Skin epidermis (tissue), 12 donors: Measurements from ENCODE around the gene EEF2K.
"Not testable (repeated sequence)": the region's sequence is repeated elsewhere in the genome, so short reads cannot be mapped to it uniquely, and the experiment has no call there.

Experiments used
- H3K27ac ChIP-seq, 21 experiments: fragments of 200-600 bp; sonication (generic) in 11 of 21; one replicate each; pipeline ENCODE4 v1.5.0; 2020; ENCODE audit warnings: mild to moderate bottlenecking in 3 of 21, inconsistent platforms in 2 of 21, moderate library complexity in 2 of 21
- H3K4me3 ChIP-seq, 7 experiments: fragments of 200-600 bp; sonication (generic) in 2 of 7; one replicate each; pipeline ENCODE4 v1.5.0; 2020; ENCODE audit warnings: inconsistent platforms in 2 of 7, mild to moderate bottlenecking in 2 of 7, moderate library complexity in 1 of 7

EEF2K gene

DNA sequence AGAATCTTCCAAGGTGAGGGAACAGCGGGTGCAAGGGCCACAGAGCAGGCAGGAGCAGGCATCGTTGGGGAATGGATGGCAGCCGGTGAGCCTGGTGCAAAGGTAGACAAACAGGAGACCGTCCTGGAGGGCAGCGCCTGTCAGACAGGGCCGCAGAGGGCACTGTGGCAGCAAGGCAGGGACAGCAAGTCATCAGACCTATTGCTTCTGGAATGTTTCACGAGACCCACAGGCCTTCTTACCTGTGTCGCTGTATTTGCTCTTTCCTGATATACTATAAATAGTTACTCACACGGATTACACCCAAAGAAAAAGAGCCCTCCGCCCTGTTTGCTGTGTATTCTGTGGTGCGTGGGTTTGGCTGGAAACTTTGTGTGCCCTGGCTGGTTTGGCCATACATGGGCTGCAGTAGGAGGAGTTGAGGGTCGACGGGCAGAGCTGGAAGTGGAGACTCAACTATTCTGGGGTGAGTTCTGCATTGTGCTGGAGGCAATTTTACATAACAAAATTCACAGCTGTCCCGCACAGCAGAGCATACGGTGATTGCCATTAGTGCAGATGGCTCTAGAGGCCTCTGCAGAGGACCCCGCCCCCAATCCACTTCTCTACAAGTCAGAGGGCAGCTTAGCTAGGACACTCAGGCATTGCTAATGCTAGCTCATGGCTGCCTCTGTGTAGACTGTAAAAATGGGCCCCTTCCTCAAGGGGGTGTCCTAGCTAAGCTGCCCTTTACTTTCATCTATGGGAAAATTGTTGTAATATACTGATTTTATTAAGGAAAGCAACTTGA lies 72.6 kb downstream of the EEF2K start:
- Histone ChIP-seq H3K4me3 (no peak overlapping the region), H3K27ac (no peak overlapping the region)

DNA sequence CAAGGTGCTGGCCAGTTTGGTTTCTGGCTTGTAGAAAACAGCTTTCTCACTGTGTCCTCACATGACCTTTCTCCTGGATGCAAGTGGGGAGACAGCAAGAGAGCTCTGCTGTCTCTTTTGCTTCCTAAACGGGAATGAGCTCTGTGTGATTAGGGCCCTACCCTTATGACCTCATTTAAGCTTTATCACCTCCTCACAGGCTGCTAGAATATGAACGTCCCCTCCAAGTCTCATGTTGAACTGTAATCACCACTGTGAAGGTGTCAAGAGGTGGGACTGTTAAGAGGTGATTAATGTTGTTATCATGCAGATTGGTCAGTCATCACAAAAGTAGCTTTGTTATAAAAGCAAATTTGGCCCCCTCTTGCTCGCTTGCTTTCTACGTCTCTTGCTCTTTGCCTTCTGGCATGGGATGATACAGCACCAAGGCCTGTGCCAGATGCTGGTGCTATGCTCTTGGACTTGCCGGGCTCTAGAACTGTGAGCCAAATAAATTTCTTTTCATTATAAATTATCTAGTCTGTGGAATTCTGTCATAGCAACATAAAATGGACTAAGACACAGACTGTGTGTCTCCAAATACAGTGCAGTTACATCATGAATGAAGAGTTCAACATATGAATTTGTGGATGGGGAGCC lies 76.3 kb downstream of the EEF2K start:
- Histone ChIP-seq H3K27ac (no peak overlapping the region), H3K4me3 (no peak overlapping the region)

DNA sequence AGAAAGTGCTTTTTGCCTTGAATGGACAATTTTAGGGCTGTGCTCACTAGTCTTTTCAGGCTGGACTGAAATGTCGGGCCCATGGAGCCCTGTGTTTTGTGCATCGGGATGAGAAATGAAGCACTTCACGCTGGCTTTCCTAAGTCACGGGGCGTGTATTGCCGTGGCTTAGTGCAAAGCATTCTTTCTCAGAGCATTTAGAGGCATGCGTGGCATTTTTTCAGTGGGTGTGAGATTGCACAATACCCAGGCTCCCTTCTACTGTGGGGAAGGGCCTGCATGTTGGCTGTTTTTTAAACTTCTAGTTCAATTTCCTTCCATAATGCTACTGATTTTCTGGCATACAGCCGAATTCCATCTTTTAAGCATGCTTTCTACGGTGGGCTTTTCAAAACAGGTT lies 78.6 kb downstream of the EEF2K start:
- Histone ChIP-seq H3K27ac (no peak overlapping the region), H3K4me3 (no peak overlapping the region)

DNA sequence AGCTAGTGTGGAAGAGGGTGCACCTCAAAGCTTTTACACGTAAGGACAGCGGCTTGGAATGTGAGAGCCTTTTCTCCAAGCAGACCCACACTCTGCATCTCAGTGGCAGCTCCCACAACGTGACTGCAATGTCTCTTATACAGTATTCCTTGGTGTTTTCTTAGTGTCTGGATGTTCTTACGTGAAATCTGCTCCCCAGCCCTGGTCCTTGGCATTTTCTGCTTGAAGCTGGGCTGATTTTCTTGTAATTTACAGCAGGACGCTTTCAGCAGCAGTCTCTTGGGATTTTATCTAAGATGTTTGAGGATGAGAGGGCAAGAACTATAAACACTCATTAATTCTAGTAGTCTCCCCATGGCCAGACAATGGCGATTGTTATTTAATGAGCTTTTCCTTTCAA lies 79.0 kb downstream of the EEF2K start:
- H3K4me3 ChIP-seq, result no peak overlapping the region
- H3K27ac ChIP-seq, result no peak overlapping the region

DNA sequence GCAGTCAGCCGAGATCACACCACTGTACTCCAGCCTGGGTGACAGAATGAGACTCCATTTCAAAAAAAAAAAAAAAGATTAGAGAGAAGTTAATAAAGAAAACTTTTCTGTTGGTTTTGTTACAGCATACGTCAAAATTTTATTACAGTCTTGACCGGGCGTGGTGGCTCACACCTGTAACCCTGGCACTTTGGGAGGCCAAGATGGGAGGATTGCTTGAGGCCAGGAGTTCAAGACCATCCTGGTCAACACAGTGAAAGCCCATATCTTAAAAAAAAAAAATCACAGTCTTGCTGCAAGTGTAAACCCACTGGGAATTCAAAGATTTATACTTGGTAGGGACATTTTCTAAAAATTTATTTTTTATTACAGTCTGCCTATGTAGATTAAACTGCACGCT lies 84.9 kb downstream of the EEF2K start:
- H3K4me3 ChIP-seq, result no peak overlapping the region
- H3K27ac ChIP-seq, result no peak overlapping the region

DNA sequence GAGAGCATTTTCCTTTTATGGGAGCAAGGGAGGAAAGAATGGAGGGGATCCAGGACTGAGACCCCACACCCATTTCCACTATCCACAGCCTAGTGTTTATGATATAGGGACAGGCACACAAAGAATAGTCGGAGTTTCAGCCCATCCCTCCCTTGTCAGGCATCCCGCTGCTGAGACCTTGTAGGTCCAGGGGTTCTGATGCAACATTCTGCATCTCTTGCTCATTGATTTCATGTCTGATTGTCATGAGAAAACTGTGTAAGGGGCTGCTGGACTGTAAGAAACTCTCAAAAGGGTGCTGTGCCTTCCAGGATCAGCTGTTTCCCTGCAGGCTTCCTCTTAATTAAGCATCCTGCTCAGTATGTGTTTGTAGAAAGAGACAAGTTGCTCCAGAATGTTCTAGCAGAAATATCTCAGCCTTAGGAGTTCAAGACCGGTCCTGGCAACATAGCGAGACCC lies 85.8 kb downstream of the EEF2K start:
- Histone ChIP-seq H3K27ac (no peak overlapping the region), H3K4me3 (no peak overlapping the region)

DNA sequence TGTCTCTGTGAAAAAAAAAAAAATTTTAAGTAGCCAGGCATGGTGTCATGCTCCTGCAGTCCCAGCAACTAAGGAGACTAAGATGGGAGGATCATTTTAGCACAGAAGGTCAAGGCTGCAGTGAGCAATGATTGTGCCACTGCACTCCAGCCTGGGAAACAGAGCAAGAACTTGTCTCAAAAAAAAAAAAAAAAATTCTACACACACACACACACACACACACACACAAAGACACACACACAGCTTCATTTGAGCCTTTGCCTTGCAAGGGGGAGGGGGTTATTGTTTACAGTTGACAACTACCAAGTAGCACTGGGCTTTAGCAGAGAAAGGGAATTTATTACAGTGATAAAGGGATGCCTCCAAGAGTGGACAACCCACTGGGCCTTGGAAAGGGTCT lies 86.2 kb downstream of the EEF2K start:
- Histone ChIP-seq H3K27ac (no peak overlapping the region), H3K4me3 (no peak overlapping the region)

DNA sequence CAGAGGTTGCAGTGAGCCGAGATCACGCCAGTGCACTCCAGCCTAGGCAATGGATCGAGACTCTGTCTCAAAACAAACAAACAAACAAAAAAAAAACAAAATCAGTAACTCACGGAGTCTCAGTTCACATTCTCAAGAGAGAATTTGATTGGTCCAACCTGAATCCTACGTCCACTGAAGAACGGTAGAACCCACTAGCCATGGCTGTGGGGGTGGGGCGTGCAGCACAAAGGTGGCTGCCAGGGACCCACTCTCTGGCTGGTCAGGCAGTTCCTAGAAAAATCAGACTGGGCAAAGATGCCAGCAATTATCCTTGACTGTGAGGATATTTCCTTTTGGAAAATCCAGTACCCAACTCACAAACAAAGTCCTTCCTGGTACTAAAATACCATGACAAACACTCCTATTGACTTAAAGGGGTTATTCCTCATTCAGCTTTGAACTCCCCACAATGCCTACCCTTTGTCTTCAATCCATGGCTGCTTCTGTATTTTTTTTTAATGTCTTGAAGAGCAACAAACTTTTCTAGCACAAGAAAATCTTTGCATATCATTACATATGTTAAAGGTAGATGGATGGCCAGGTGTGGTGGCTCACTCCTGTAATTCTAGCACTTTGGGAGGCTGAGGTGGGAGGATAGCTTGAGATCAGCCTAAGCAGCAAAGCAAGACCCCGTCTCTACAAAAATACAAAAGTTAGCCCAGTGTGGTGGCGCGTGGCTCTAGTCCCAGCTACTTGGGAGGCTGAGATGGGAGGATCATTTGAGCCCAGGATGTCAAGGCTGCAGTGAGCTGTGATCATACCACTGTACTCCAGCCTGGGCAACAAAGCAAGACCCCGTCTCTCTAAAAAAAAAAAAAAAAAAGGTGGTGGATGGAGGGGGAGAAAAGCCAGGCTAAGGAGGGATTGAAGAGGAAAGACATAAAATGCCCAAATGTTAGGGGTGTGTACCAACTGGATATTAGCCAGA lies 87.3 kb downstream of the EEF2K start:
- H3K4me3 ChIP-seq, result no peak overlapping the region
- H3K27ac ChIP-seq, result no peak overlapping the region

DNA sequence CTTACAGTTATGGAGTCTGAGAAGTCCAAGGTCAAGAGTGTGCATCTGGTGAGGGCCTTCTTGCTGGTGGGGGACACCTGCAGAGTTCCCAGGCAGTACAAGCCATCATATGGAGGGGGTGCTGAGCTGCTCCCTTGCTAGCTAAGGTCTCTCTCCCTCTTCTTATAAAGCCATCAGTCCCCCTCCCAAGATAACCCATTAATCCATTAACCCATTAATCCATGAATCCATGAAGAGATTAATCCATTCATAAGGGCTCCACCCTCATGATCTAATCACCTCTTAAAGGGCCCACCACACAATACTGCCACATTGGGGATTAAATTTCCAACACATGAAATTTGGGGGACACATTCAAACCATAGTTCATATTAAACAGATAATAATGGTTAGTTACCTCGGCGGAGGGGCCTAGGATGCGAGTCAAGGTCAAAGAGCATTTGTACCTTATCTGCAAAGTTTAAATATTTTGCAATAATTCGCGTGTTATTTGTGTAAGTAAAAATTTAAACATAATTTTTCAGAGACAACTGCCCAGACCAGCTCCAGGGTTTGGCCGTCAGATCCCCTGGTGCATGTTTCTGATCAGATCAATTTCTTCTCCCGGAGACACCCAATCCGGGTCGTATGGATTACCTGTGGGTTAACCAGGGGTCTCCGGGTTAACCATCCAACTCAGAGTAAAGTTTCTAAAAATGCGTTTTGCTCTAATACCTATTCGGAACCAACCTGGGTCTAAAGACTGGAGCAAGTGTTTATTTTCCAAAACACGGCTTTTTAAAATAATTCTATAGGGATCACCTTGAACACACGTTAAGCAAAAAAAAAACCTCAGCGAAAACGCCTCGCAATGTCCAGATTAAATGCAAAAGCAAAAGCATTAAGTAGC lies 90.4 kb downstream of the EEF2K start:
- Histone ChIP-seq H3K27ac (peak overlapping the region in 13 of 21 experiments; percentile 1 to 97 (median 36)), H3K4me3 (peak overlapping the region; percentile 25 to 99 (median 91))

DNA sequence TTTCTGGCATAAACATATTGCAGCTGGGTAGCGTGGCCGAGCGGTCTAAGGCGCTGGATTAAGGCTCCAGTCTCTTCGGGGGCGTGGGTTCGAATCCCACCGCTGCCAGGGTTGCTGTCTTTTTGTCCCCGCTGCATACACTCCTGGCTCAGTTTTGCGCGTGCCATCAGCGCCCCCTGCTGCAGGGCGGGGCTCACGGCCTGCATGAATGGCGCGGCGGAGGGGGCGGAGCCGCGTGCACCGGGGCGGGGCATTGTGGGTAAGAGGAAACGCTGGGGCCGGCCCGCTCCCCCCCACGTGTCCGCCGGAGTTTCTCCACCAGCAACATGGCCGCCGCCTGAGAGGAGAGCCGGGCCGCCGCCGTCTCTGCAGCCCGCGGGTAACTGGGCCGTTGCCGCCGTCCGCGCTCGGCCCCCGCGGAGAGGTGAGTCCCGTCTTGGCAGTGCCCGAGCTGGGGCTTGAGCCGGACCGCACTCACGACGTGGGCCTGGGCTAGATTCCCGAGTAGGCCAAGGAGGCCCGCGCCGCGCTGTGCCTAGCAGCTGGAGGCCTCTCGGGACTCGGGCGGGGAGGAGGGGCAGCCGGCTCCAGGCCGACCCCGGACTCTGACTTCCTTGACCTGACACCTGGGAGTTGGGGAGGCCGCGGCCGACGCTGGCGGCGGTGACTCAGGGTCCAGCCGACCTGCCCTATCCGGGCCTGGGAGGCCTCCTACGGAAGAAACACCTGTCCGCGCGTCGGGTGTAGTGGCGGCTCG lies 91.2 kb downstream of the EEF2K start, which contains the start of gene POLR3E:
Gene POLR3E (plus strand): TSS at position 296 of the 757 bp plus-strand sequence. CDS start 5,560 bp downstream, outside the sequence.
- H3K4me3 ChIP-seq, result peak within 1 kb of the TSS; percentile 77 to 99 (median 91)
- peak within 1 kb of the TSS; percentile 78 to 100 (median 91) for H3K27ac ChIP-seq

DNA sequence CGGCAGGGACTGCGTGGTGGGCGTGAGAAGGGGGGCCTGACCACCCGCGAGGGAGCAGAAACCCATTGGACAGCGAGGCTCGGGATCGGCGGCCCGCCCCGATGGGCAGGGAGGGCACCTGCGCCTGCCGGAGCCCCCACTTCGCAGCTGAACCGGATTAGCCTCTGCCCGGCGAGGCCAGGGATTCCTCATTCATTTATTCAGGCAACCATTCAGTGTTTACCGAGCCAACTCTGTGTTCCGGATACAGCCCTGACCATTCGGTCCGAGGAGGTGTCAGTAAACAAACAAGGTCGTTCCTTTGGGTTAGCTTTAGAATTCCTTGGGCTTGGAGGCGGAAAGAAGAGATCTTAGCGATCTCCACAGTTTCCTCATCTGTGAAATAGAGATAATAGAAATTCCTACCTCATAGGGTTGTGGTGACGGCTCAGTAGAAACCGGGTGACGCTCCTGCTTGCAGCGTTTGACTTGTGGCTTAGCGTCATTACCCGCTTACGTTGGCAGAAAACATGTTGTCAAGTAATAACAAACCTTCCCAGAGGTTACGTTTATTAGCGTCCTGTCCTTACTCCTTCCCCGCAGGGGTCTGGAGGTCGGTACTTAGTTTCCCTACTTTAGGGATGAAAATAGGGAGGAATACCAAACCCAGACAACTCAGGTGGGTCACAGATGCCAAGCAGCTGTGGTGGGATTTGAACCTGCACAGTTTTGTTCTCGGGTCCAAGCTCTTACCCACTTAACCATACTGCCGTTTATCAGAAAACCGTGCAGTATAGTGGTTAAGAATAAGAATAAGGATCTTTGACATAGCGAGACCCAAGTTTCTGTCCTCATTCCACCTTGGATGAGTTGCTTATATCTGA lies 92.0 kb downstream of the EEF2K start:
- Histone ChIP-seq H3K4me3 (peak overlapping the region; percentile 77 to 99 (median 91)), H3K27ac (peak overlapping the region; percentile 78 to 100 (median 91))

DNA sequence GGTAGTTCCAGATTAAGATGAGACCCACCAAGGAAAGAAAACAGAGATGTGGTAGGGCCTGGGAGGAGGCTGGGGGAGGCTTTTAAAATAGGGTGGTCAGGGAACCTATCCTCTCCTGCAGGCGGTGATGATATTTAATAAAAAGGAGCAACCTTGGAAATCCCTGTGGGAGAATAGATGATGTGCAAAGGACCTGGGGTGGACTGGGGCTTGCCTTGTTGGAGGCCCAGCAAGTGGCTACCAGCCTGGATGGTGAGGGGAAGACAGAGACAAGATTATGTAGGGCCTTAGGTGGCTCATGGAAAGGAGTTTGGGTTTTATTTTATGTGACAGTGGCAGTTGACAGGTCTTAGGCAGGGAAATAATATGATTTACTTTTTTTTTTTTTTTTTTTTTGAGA lies 93.0 kb downstream of the EEF2K start:
- peak overlapping the region in 8 of 21 experiments; percentile 0 to 98 (median 96) for H3K27ac ChIP-seq
- no peak overlapping the region for H3K4me3 ChIP-seq

DNA sequence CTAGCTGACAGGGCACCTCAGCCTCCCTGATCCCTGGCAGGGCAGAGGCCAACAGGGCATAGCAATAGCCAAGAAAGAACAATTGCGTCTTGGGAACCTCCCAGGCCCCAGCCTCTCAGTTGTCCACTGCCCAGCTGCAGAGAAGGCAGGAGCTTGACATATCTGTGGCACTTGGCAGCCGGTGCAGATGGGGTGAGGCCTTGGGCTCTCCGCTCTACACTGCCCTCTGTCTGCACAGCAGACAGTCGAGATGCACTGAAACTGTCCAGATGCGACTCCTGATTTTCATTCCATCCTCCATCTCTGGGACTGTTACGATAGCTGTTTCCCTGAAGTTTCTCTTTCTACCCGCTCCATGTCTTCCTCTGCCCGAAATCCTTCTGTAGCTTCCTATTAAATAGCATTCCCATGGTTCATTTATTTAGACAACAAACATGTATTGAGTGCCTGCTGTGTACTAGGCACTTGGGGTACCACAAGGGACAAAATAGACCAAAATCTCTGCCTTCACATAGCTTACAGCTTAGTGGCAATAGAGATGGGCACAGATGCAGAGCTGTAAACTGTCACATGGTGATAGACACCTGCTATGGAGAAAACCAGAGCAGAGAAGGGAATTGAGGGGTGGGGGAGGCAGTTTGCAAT lies 94.5 kb downstream of the EEF2K start:
- H3K4me3 ChIP-seq, result no peak overlapping the region
- H3K27ac ChIP-seq, result no peak overlapping the region

DNA sequence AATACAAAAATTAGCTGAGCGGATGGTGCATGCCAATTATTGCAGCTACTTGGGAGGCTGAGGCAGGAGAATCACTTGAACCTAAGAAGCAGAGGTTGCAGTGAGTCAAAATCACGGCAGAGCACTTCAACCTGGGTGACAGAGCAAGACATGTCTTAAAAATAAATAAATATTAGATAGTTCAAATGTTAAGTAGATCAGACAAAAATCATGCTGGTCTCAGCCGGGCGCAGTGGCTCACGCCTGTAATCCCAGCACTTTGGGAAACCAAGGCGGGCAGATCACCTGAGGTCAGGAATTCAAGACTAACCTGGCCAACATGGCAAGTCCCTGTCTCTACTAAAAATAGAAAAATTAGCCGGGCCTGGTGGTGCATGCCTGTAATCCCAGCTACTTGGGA lies 95.3 kb downstream of the EEF2K start:
- H3K27ac ChIP-seq, H3K4me3 ChIP-seq: not testable (repeated sequence)

DNA sequence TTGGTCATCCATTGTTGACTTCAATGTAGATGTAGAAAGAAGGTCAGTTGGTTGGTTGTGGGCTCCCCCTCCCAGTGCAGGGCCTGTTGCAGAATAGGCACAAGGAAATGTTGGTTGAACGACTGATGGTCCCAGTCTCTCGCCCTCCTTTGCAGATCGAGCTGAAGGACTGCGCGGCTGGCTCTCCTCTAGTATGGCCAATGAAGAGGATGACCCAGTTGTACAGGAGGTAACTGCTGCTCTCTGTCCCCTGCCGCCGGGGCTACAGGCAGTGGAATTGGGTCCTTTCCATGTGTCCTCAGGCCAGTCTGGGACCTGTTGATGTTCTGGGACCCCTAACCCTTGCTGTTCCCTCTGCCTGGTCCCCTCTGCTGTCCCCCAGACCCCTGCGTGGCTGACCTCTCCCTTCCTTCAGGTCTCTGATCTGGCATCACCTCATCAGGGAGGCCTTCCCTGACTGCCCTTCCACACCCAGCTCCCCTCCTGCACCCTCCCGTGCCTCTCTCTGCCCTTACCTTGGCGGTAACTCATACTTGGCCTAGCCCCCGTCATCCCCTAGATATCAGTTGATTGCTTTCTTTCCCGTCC lies 96.8 kb downstream of the EEF2K start:
- H3K4me3 ChIP-seq, result no peak overlapping the region

DNA sequence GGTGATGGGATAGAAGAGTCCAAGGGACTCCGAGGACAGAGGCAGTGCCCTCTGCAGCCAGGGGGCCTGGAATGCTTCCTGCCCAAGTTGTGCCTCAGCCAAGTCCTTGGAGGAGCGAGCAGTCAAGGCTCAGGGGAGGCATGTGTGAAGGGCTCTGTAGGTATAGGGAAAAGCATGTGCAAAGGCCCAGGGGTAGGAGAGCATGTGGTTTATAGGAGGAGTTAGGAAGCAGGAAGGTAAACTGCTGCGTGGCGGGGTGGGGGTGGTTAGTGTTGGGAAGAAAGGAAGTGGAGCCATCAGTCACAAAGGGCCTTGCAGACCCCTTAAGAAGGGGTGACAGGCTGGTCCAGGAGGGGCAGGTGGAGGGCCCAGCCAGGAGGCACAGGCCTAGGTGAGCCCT lies 98.3 kb downstream of the EEF2K start:
- no peak overlapping the region for H3K4me3 ChIP-seq

More for the DNA sequence above, 96.8 kb downstream of the EEF2K start:
- no peak overlapping the region for H3K27ac ChIP-seq

DNA sequence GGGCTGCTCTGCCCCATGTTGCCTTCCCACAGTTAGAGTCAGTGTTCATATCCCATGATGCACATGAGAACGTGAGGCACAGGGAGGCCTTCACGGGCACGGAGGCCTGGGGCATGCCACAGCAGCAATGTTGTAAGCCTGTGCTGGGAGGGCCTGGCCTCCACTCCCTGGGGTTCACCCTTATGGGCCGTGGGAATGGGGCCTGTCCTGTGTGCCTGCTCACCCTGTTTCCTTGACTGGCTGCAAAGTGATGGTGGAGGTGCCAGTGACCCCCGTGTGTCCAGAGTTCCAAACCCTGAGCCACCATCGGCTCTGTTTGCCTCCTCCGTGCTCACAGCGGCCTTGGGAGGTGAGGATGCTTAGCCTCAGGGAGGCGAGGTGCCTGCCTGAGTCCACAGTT lies 100.7 kb downstream of the EEF2K start:
- no peak overlapping the region for H3K4me3 ChIP-seq
- no peak overlapping the region for H3K27ac ChIP-seq

More for the DNA sequence above, 98.3 kb downstream of the EEF2K start:
- no peak overlapping the region for H3K27ac ChIP-seq
